NOMO-1 treated with dmso at 0.1 percent for 144 hours (cell line): ENCODE measurements around the gene TBC1D32.
"Not testable (repeated sequence)": the region's sequence is repeated elsewhere in the genome, so short reads cannot be mapped to it uniquely, and the experiment has no call there.

Source experiments
- DNase-seq: peaks from one replicate; lab custom pipeline; 2025; ENCODE audit not compliant: unreplicated experiment; lab: John Stamatoyannopoulos, UW

TBC1D32 gene

DNA sequence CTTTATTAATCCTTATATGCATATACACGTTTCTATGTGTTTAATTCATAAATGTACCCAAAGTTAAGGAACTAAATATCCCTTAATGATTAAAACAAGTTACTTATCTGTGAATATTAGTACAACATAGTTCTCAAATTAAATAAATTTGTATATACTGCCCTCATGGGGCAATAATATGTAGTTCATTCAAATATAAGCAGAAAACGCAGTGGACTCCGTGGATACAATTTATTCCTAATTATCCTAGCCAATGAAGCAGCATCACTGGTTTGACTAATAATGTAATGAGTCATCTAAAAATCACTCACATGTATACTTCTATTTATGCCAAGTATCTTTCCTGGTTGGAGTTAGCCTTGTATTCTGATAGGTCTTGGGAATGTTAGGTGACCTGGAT is 111.6 kb downstream of the TBC1D32 start:
- DNase-seq = no peak

DNA sequence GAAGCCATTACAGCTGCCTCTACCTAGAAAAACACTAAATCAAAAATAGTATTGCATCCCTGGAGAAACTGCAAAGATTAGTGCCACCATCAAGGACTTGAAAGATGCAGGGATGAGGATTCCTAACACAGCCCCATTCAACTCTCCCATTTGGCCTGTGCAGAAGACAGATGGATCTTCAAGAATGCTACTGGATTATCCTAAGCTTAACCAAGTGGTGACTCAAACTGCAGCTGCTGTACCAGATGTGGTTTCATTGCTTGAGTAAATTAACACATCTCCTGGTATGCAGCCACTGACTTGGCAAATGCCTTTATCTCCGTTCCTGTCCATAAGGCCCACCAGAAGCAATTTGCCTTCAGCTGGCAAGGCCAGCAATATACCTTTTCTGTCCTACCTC is 117.4 kb downstream of the TBC1D32 start:
- DNase-seq = no peak

DNA sequence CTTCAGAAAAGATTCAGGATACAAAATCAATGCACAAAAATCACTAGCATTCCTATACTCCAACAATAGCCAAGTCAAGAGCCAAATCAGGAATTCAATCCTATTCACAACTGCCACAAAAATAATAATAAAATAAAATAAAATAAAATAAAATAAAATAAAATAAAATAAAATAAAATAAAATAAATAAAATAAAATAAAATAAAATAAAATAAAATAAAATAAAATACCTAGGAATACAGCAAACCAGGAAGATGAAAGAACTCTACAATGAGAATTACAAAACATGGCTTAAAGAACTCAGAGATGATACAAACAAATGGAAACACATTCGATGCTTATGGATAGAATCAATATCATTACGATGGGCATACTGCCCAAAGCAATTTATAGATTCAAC is 120.9 kb downstream of the TBC1D32 start:
- DNase-seq = not testable (repeated sequence)

DNA sequence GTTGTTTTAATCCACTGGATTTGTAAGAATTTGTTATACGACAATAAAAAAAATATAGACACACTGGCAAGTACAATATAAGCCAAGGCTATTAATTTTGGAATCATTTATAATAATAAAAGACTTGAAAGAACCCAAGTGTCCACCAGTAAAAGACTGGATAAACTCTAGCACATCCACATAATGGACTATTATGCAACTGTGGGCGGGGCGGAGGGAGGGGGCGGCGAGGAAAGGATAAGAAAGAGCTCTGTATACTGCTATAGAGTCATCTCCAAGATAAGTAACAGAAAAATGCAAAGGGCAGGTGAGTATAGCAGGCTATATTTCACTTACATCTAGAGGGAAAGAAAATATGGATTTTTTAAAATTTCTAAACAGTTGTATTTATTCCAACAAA is 123.3 kb downstream of the TBC1D32 start:
- no peak for DNase-seq

DNA sequence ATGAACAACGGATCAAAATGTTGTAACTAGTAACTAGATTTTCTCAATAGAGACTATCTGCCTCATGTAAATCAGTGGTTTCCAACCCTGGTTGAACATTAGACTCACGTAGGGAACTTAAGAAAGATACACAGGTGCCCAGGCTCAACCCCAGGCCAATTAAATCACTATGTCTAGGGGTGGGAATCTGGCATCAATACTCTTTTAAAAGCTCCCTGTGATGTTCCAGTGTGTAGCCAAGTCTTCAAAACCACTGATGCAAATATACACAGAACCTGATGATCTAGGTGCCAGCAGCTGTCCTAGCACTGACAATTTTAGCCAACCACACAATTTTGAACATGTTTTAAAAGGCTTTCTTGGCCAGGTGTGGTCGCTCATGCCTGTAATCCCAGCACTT is 128.7 kb downstream of the TBC1D32 start:
- no peak for DNase-seq

DNA sequence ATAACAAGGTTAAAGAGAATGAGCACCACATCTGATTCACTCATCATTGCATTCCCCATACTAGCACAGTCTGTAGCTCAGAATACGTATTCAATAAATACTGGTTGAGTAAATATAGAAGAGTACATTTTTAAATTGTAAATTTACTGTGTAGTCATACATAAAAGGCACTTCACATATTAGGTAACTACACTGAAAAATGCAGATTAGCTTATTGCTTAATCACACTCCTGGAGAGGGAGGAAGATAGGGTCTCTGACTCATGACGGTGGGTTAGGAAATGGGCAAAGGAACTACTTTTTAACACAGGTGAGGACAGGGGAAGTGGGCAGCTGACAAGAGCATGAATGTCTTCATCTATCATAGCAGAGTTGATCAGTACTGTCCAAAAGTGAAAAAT is 133.2 kb downstream of the TBC1D32 start:
- DNase-seq = no peak

DNA sequence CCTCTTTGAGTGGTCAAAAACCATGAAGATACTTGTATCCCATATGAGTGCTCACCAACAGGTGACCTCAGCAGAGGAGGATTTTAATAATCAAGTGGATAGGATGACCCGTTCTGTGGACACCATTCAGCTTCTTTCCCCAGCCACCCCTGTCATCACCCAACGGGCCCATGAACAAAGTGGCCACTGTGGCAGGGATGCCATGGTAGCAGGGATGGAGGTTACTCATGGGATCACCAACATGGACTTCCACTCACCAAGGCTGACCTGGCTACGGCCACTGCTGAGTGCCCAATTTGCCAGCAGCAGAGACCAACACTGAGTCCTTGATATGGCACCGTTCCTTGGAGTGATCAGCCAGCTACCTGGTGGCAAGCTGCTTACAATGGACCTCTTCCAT is 138.2 kb downstream of the TBC1D32 start:
- not testable (repeated sequence) for DNase-seq

DNA sequence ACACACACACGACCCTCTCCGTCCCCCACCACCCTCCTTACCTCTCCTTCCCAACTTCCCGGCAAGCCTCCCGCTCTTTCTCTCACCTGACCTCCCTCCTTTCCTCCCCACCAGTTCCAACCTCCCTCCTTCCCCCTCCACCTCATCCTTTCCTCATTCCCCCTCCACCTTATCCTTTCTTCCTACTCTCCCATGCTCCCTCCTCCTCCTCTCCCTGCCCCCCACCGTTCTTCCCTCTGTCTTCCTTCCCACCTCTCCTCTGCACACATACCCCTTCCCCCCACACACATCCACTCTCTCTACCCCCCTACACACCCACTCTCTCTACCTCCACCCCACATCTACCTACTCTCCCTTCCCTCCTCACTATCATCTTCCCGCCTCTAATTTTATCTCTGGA is 144.2 kb downstream of the TBC1D32 start:
- no peak for DNase-seq

DNA sequence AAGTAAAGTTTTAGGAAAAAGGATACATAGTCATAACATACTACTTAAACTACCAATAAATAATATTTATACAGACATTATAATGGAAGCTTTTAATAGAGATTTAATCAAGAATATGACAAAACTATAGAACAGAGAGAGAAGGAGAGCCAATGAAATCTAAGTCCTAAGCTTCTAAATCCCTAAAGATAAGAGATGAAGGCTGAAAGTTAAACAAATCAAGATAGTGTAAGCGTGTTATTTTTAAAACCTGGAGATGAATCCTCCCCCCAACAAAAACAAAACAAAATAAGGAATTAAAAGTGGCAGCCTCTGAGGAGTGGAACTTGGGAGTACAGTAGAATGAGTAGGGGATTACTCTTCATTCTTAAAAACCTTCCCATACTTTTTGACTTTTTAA is 145.9 kb downstream of the TBC1D32 start:
- no peak for DNase-seq

DNA sequence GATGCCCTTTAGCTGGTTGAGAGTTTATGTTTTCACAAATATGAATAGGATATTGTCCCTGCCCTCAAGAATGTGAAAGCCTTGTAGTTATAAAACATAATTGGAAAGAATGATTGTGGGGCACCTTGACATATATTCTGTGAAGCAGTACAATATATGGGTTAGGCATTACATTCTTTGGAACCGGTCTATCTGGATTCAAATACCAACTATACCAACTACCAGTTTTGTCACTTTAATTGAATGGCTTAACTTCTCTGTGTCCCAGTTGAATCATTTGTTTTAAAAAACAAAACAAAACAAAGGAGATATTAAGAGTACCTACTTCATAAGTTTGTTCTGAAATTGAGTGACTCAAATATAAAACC is 146.5 kb downstream of the TBC1D32 start:
- no peak for DNase-seq

DNA sequence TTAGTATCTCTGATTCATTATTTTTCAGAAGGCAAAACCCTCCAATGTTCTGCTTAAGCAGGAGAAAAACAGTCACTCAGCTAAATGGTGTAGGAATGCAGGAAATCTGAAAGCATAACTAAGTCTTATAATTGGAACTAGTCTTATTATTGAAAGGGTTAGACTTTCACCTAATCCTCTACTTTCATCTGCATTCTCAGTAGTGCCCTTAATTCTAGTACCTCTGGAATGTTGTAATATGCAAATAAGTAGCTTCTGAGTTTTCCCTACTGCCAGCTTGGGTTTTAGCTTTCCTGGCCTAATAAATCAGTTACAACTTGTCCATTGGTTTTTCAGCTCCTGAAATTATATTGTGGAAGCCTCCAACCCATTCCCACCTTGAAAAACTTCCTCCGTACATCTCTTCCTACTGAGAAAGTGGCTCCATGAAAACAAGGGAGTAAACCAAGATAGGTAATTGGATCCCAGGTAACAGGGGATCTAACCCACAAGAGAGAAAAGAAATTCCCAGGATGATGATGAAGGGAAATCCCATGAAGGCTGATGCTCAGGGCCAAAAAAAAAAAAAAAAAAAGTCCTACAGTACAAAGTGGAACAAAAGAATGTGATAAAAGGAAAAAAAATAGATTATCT is 147.0 kb downstream of the TBC1D32 start:
- no peak for DNase-seq

DNA sequence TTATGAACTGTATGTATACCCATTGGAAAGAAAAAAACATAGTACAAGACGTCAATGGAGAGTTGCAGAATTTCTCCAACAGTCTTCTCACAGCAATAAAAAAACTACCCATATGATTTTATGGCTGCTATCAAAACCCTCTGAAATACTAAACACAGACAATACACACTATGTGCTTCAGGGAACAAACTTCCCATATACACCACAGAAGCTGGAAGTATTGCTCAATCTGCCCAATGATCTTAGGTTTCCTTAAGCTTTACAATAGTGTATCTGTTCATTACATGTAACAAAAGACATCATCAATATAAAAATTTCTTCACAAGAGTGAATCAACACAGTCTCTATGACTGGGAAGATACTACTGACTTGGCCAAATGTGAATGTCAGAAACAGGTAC is 150.5 kb downstream of the TBC1D32 start:
- DNase-seq = no peak

DNA sequence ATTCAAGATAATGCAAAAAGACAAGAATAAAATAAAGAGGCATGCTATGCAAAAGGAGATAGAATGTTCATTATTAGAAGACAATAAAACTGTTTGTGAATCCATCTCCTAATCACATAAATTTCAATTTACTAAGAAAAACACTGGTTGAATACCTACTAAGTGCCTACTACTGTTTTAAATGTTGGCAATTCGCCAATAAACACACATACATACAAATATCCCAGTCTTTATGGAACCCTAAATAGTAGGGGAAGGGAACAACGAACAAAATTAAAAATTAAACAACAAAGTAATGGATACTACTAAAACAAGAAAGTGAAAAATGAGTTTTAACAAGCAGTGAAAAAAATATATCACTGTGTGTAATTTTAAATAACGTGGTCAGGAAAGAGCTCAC is 158.5 kb downstream of the TBC1D32 start:
- no peak for DNase-seq

DNA sequence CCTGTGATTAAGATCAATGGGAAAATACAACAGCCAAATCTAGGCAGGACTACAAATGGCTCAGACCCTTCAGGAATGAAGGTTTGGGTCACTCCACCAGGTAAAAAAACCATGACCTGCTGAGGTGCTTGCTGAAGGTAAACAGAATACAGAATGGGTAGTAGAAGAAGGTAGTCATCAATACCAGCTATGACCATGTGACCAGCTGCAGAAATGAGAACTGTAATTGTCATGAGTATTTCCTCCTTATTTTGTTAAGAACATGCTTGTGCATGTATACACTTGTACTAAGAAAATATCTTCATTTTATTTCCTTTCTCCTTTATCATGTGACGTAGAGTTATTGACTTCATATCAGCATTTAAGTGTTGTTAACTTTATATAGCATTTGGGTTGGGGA is 161.8 kb downstream of the TBC1D32 start:
- not testable (repeated sequence) for DNase-seq

DNA sequence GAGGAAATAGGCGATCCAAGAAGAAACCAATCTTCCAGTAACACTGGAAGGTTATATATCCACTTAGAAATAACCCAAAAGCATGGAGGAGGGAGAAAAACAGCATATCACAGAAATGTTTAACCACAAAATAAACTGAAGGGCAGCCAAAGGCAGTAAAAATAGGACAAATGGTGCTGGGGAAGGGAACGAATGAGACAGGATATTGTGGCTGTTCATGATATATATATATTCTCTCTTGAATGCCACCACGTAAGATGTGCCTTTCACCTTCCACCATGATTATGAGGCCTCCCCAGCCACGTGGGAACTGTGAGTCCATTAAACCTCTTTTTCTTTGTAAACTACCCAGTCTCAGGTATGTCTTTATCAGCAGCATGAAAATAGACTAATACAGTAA is 162.4 kb downstream of the TBC1D32 start:
- DNase-seq = no peak

DNA sequence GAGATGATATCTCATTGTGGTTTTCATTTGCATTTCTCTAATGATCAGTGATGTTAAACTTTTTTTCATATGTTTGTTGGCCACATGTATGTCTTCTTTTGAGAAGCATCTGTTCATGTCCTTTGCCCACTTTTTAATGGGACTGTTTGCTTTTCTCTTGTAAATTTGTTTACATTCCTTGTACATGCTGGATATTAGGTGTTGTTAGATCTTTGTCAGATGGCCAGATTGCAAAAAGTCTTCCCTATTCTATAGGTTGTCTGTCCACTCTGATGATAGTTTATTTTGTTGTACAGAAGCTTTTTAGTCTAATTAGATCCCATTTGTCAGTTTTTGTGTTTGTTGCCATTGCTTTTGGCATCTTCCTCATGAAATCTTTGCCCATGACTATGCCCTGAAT is 172.4 kb downstream of the TBC1D32 start:
- DNase-seq = no peak

DNA sequence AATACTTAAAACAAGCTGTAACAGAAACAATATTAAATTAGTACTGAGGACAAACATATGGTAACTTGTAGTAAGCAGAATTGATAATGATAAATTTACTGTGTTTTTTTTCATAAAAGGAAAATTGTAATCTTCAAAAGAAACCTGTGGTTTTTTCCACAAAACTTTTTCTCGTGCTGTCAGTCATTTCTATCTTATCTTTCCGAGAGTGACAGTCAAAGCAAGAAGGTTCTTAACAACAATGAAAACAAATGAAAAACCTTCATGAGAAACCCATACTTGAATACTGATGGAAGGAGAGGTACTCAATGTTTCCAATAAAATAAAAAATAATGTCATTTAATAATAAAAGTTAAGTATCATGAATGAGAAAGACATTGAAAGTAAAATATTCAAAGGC is 174.0 kb downstream of the TBC1D32 start:
- no peak for DNase-seq

DNA sequence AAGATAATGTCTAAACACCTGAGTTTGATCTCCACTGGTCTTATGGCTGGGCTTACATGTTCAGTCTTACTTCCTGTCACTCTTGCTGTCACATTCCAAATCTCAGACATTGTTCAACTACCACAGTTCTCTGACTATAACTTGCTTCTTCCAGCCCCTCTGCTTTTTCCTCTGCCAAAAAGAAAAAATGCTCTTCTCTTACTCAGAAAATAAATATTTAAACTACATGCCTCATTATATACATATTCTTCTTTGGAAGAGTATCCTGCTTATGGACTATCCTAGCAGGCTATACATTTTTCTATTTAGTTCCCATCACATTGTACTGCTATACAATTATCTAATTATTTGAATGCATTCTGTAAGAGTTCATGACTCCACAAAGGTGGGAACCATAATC is 175.4 kb downstream of the TBC1D32 start:
- no peak for DNase-seq

DNA sequence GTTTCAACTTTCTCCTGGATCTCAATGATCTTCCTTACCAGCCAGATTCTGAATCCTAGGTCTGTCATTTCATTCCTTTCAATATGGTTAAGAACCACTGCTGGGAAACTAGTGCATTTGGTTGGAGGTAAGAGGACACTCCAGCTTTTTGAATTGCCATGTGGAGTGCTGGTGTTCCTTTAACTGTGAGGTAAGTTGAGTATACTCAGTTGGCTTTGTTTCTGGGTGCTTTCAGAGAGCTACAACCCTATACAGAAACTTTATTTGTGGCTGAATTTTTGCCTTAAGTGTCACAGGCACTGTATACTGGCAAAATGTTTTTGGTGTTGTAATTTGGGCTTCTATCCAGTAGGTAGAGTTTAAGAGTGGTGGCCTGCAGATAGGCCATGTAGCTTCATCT is 175.8 kb downstream of the TBC1D32 start:
- no peak for DNase-seq

DNA sequence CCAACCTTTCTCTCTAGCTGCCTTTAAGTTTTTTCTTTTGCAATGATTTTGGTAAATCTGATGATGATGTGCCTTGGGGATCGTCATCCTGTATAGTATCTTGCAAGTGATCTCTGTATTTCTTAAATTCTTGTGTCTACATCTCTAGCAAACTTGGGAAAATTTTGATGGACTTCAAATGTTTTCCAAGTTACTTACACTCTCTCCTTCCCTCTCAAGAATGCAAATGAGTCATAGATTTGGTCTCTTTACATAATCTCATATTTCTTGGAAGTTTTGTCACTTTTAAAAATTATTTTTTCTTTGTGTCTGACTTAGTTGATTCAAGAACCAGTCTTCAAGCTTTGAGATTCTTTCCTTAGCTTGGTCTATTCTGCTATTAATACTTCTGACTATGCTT is 176.4 kb downstream of the TBC1D32 start:
- no peak for DNase-seq

DNA sequence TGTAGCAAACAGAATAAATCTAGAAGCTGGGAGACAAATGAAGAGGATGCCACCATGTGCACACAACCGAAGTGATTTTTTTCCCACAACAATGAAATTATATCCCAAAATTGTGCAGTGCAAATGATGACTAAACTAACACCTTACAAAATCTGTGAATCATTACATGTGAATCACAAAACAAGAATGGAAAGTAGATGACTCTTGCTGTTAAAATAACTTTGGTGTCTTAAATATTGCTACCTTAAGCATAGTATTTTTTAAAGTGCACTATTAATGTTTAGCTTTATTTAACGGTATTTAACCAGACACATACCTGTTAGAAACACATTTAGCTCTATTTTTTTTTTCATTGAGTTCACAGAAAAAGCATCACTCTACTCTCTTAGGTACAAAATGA is 190.8 kb downstream of the TBC1D32 start:
- DNase-seq = no peak

DNA sequence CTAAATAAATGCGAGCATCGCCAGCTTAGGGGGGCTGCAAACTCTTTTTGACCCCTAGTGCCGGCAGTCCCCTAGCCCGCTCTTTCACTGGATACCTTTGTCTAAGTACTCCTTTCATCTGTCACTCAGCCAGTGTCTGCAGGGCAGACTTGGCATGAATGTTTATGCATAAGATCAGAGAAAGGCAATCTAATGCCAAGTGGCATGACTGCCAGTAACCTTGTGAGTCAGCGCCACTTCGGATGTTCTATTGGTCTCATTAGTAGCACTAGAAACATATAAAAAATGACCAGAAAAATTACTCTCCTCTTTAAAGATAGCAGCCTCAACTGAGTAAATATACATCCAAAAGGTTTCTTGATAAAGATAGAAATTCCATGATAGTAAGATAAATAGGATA is 192.2 kb downstream of the TBC1D32 start:
- no peak for DNase-seq

DNA sequence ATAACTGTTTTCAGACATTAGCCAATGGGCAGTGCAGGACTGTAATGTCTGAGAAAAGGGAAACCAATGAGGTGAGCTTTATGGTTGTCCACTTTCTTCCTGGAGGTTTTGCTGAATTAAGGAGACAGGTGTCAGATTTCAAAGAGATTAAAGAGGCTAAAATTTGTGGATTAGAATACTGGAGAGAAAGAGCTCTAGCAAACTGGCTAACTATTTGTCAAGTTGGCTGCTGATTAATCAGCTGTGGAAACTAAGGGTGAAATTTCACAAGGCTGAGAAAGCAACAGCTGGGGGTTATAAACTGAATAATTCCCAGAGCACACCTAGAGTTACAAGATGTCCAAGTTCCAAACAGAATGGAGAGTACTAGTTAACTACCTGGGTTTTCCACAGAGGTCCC is 198.9 kb downstream of the TBC1D32 start:
- DNase-seq = no peak

DNA sequence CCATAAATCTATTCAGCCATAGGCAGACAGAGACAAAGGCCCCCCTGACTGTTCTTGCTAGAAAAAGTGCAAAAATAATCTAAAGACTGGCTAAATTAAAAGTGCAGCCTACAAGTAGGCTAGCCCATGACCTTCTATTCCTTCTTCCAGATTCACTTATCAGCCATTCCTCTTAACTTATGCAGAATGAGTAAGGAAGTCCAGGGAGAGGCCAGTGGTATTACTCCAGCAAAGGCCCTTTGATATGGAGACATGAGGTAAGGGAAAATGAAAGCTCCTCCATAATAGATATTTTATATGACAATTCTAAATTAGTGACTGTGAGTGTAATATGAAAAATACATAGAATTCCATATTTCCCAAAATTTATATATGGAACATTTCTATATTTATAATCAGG is 199.4 kb downstream of the TBC1D32 start:
- DNase-seq = no peak
